Measurements from ENCODE around the gene TUBA4B.
"Not testable (repeated sequence)": the region's sequence is repeated elsewhere in the genome, so short reads cannot be mapped to it uniquely, and the experiment has no call there.

TUBA4B gene

GRCh38 chr2:219304223-219304622 lies 51.2 kb downstream of the TUBA4B start:
- H3K27ac Mint-ChIP-seq = no peak overlapping the region
- no peak for TF ChIP-seq CTCF (IDR thresholded peaks at IDR 0.05)
- no peaks in the 10 kb centered on the region for H3K36me3 Mint-ChIP-seq (ENCODE audit: low read depth)
- peaks cover 100% of the 10 kb centered on the region for H3K27me3 Mint-ChIP-seq (ENCODE audit: low read depth, poor library complexity)
- H3K4me3 Mint-ChIP-seq = no peak overlapping the region
- no peaks in the 10 kb centered on the region for H3K9me3 Mint-ChIP-seq
- DNase-seq = no peak
- H3K4me1 Mint-ChIP-seq = no peaks in the 10 kb centered on the region

GRCh38 chr2:219306047-219306446 lies 53.0 kb downstream of the TUBA4B start:
- TF ChIP-seq CTCF (IDR thresholded peaks at IDR 0.05) = no peak
- Mint-ChIP-seq H3K4me3 (no peak overlapping the region), H3K36me3 (ENCODE audit: low read depth) (no peaks in the 10 kb centered on the region), H3K4me1 (no peaks in the 10 kb centered on the region), H3K27me3 (ENCODE audit: low read depth, poor library complexity) (peaks cover 100% of the 10 kb centered on the region), H3K27ac (no peak overlapping the region), H3K9me3 (no peaks in the 10 kb centered on the region)
- no peak for DNase-seq

GRCh38 chr2:219308142-219309101 lies 55.4 kb downstream of the TUBA4B start:
- Mint-ChIP-seq H3K4me1 (no peaks in the 10 kb centered on the region), H3K4me3 (peak overlapping the region; percentile 45), H3K36me3 (ENCODE audit: low read depth) (no peaks in the 10 kb centered on the region), H3K9me3 (no peaks in the 10 kb centered on the region), H3K27me3 (ENCODE audit: low read depth, poor library complexity) (peaks cover 87% of the 10 kb centered on the region), H3K27ac (no peak overlapping the region)
- DNase-seq = peak; percentile 98
- TF ChIP-seq CTCF (IDR thresholded peaks at IDR 0.05) = no peak

GRCh38 chr2:219309278-219309677 lies 56.2 kb downstream of the TUBA4B start, which contains the start of gene PTPRN:
Gene PTPRN, minus strand, starts transcription at chr2:219309401. Its CDS starts 69 bp downstream, at chr2:219309332.
- Mint-ChIP-seq H3K27ac (no peak within 1 kb of the TSS), H3K4me1 (no peaks in the 10 kb centered on the region), H3K27me3 (ENCODE audit: low read depth, poor library complexity) (peaks cover 82% of the 10 kb centered on the region), H3K4me3 (peak within 1 kb of the TSS; percentile 45), H3K36me3 (ENCODE audit: low read depth) (no peaks in the 10 kb centered on the region), H3K9me3 (no peaks in the 10 kb centered on the region)
- no peak for TF ChIP-seq CTCF (IDR thresholded peaks at IDR 0.05)
- no peak for DNase-seq

GRCh38 chr2:219312683-219313263 lies 59.7 kb downstream of the TUBA4B start:
- H3K36me3 Mint-ChIP-seq (ENCODE audit: low read depth); DNase-seq; H3K4me1 Mint-ChIP-seq; H3K4me3 Mint-ChIP-seq; H3K9me3 Mint-ChIP-seq; H3K27ac Mint-ChIP-seq: not testable (repeated sequence)
- peaks cover 53% of the 10 kb centered on the region for H3K27me3 Mint-ChIP-seq (ENCODE audit: low read depth, poor library complexity)

- Mint-ChIP-seq H3K4me1 (no peaks in the 10 kb centered on the region), H3K36me3 (ENCODE audit: low read depth) (no peaks in the 10 kb centered on the region), H3K27ac (no peak overlapping the region), H3K4me3 (no peak overlapping the region), H3K27me3 (ENCODE audit: low read depth, poor library complexity) (peaks cover 38% of the 10 kb centered on the region), H3K9me3 (peaks cover 5% of the 10 kb centered on the region)
- no peak for DNase-seq
- no peak for TF ChIP-seq CTCF (IDR thresholded peaks at IDR 0.05)
Measured at GRCh38 chr2:219314804-219315468, 61.9 kb downstream of the TUBA4B start.

All from nephron progenitor cell (in vitro differentiated cells).